Measurements from ENCODE around the gene DISP1. TPM values are rescaled to one million over a fixed set of nuclear protein-coding genes. Genes with fewer than 3 reads are reported as not detected.

DISP1 gene
- total and polyA plus RNA-seq, 2 experiments from 2014 or later = 2.6 to 3.1 TPM

GRCh38 chr1:222829868-222830267 is 15.0 kb downstream of the DISP1 start:
- H3K27ac ChIP-seq = no peak overlapping the region
- H3K4me2 ChIP-seq (ENCODE audit: unreplicated experiment) = no peak overlapping the region
- H4K20me1 ChIP-seq (ENCODE audit: insufficient read depth) = no peaks in the 10 kb centered on the region
- in situ Hi-C loops (cut with MboI) = no loop called here
- 0 out of 2 replicates have a peak, but pooled peaks cover under 1% of the 10 kb centered on the region for H3K4me1 ChIP-seq (ENCODE audit: insufficient read depth)
- no peaks in the 10 kb centered on the region for H3K9me2 ChIP-seq (ENCODE audit: insufficient read depth)
- no peak overlapping the region for H3K4me3 ChIP-seq
- no peaks in the 10 kb centered on the region for H3K9me3 ChIP-seq (ENCODE audit: low read depth)
- no peak for TF ChIP-seq EZH2phosphoT487 (IDR thresholded peaks at IDR 0.05; ENCODE audit: insufficient read depth, low read depth)
- TF ChIP-seq EZH2 (IDR thresholded peaks at IDR 0.05; ENCODE audit: insufficient read depth, poor library complexity, severe bottlenecking) = no peak
- no peak overlapping the region for H3K9ac ChIP-seq
- H3K79me2 ChIP-seq (ENCODE audit: insufficient read depth) = peaks cover 21% of the 10 kb centered on the region; the same call in 1 of the 2 replicates
- no peaks in the 10 kb centered on the region for H3F3A ChIP-seq (ENCODE audit: insufficient read depth)
- no peaks in the 10 kb centered on the region for H3K27me3 ChIP-seq (replicated peaks; ENCODE audit: insufficient read depth)
- peak; percentile 74 for DNase-seq
- no peak overlapping the region for H2AFZ ChIP-seq
- H3K36me3 ChIP-seq (ENCODE audit: low read depth) = no peaks in the 10 kb centered on the region

- TF ChIP-seq EZH2phosphoT487 (IDR thresholded peaks at IDR 0.05; ENCODE audit: insufficient read depth, low read depth) (no peak), EZH2 (IDR thresholded peaks at IDR 0.05; ENCODE audit: insufficient read depth, poor library complexity, severe bottlenecking) (no peak)
- no peaks in the 10 kb centered on the region for H3K9me3 ChIP-seq (ENCODE audit: low read depth)
- no peaks in the 10 kb centered on the region for H3K9me2 ChIP-seq (ENCODE audit: insufficient read depth)
- no peak for DNase-seq
- H3K79me2 ChIP-seq (ENCODE audit: insufficient read depth) = peaks cover 12% of the 10 kb centered on the region; the same call in 1 of the 2 replicates
- H4K20me1 ChIP-seq (ENCODE audit: insufficient read depth) = no peaks in the 10 kb centered on the region
- 95 to 98% methylated on average over 2 of the region's 2 CpGs for WGBS, 2 experiments (ENCODE audit: low coverage in 1 of 2, low lambda C conversion rate in 2 of 2, missing lambda C conversion rate in 2 of 2)
- no peaks in the 10 kb centered on the region for H3K36me3 ChIP-seq (ENCODE audit: low read depth)
- H3K9ac ChIP-seq = no peak overlapping the region
- no peak overlapping the region for H3K4me3 ChIP-seq
- no peak overlapping the region for H3K27ac ChIP-seq
- H3K4me2 ChIP-seq (ENCODE audit: unreplicated experiment) = no peak overlapping the region
- H2AFZ ChIP-seq = no peak overlapping the region
- H3F3A ChIP-seq (ENCODE audit: insufficient read depth) = no peaks in the 10 kb centered on the region
- H3K27me3 ChIP-seq (replicated peaks; ENCODE audit: insufficient read depth) = no peaks in the 10 kb centered on the region
- no peaks in the 10 kb centered on the region for H3K4me1 ChIP-seq (ENCODE audit: insufficient read depth)
- in situ Hi-C loops (cut with MboI) = no loop called here
Measured at GRCh38 chr1:222833356-222833876, 18.6 kb downstream of the DISP1 start.

- Histone ChIP-seq H4K20me1 (ENCODE audit: insufficient read depth) (no peaks in the 10 kb centered on the region), H3K27ac (no peak overlapping the region), H3F3A (ENCODE audit: insufficient read depth) (no peaks in the 10 kb centered on the region), H3K9ac (no peak overlapping the region), H3K4me2 (ENCODE audit: unreplicated experiment) (peak overlapping the region; percentile 28), H3K27me3 (replicated peaks; ENCODE audit: insufficient read depth) (no peaks in the 10 kb centered on the region), H3K4me3 (peak overlapping the region; percentile 18; the same call in 1 of the 2 replicates), H3K36me3 (ENCODE audit: low read depth) (no peaks in the 10 kb centered on the region), H3K79me2 (ENCODE audit: insufficient read depth) (no peaks in the 10 kb centered on the region), H3K9me3 (ENCODE audit: low read depth) (no peaks in the 10 kb centered on the region), H3K4me1 (ENCODE audit: insufficient read depth) (0 out of 2 replicates have a peak, but pooled peaks cover 9% of the 10 kb centered on the region), H2AFZ (peak overlapping the region; percentile 44), H3K9me2 (ENCODE audit: insufficient read depth) (no peaks in the 10 kb centered on the region)
- peak; percentile 28 for DNase-seq
- WGBS, 2 experiments (ENCODE audit: low coverage in 1 of 2, low lambda C conversion rate in 2 of 2, missing lambda C conversion rate in 2 of 2) = 72 to 75% methylated on average over 6 of the region's 6 CpGs
- in situ Hi-C loops (cut with MboI) = no loop called here
- TF ChIP-seq EZH2phosphoT487 (IDR thresholded peaks at IDR 0.05; ENCODE audit: insufficient read depth, low read depth) (no peak), EZH2 (IDR thresholded peaks at IDR 0.05; ENCODE audit: insufficient read depth, poor library complexity, severe bottlenecking) (no peak)
Measured at GRCh38 chr1:222843469-222844410, 28.9 kb downstream of the DISP1 start.

- TF ChIP-seq EZH2 (IDR thresholded peaks at IDR 0.05; ENCODE audit: insufficient read depth, poor library complexity, severe bottlenecking) (no peak), EZH2phosphoT487 (IDR thresholded peaks at IDR 0.05; ENCODE audit: insufficient read depth, low read depth) (no peak)
- Histone ChIP-seq H3K4me1 (ENCODE audit: insufficient read depth) (0 out of 2 replicates have a peak, but pooled peaks cover 9% of the 10 kb centered on the region), H3K36me3 (ENCODE audit: low read depth) (no peaks in the 10 kb centered on the region), H3F3A (ENCODE audit: insufficient read depth) (no peaks in the 10 kb centered on the region), H3K79me2 (ENCODE audit: insufficient read depth) (no peaks in the 10 kb centered on the region), H4K20me1 (ENCODE audit: insufficient read depth) (no peaks in the 10 kb centered on the region), H3K9me2 (ENCODE audit: insufficient read depth) (no peaks in the 10 kb centered on the region), H3K4me2 (ENCODE audit: unreplicated experiment) (peak overlapping the region; percentile 28), H3K4me3 (peak overlapping the region; percentile 18; the same call in 1 of the 2 replicates), H3K27ac (no peak overlapping the region), H3K9me3 (ENCODE audit: low read depth) (no peaks in the 10 kb centered on the region), H3K27me3 (replicated peaks; ENCODE audit: insufficient read depth) (no peaks in the 10 kb centered on the region), H2AFZ (peak overlapping the region; percentile 44), H3K9ac (no peak overlapping the region)
- DNase-seq = no peak
- 36 to 37% methylated on average over 3 of the region's 3 CpGs for WGBS, 2 experiments (ENCODE audit: low coverage in 1 of 2, low lambda C conversion rate in 2 of 2, missing lambda C conversion rate in 2 of 2)
- in situ Hi-C loops (cut with MboI) = no loop called here
Measured at GRCh38 chr1:222844411-222844779, 29.6 kb downstream of the DISP1 start.

All from GM23248 (cell line).